Mammary epithelial cell (primary cell): ENCODE measurements around the gene TOGARAM2.

ENCODE experiments used
- CTCF ChIP-seq, 2 donors: IDR thresholded peaks in 1 of 2; conservative IDR thresholded peaks in 1 of 2; 2 replicates each; pipeline ENCODE4 v1.5.1; 2011 to 2012; ENCODE audit warnings: inconsistent platforms in 2 of 2, low read length in 2 of 2, mild to moderate bottlenecking in 2 of 2, control low read depth in 1 of 2, low read depth in 1 of 2; ENCODE audit not compliant: insufficient read depth in 1 of 2; ENCODE audit errors: extremely low read depth in 1 of 2
- EZH2 ChIP-seq: IDR thresholded peaks from 2 replicates; pipeline ENCODE4 v1.6.1; 2012; ENCODE audit warnings: low read length, inconsistent platforms, borderline replicate concordance

DNA sequence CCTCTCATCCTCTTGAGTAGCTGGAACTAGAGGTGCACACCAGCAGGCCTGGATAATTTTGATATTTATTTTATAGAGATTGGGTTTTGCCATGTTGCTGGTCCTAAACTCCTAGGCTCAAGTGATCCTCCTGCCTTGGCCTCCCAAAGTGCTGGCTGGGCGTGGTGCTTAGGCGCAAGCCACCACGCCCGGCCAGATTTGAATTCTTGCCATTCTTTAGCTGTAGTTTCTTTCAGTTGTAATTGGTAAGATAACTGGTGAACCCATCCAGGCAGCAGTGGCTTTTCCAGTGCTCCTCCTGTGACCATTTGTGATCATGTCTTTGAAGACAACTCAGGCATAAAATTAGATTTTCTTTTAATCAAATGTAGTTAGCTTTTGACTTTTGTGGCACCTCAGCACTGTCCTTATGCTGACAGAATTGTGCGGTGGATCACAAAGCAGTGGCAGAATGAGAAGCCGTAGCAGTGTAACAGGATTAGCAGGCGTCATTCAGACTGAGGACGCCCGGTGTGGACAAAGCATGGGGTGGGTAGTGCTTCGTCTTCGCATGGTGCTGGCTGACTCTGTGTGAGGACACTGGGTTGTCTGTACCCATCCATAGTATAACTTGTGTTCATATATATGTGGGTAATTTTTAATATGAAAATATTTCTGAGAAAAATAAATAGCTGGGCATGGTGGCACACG lies 30.0 kb upstream of the TOGARAM2 start:
- TF ChIP-seq CTCF (conservative IDR thresholded peaks at IDR 0.05 in 1 of 2, IDR thresholded peaks at IDR 0.05 in 1 of 2; ENCODE audit: extremely low read depth in 1 of 2, insufficient read depth in 1 of 2, low read depth in 1 of 2, low read length in 2 of 2) (no peak), EZH2 (no peak)
